Activated T-cell treated with anti-CD3 and anti-CD28 coated beads, Interleukin-2, amount 50 U/mL, for 72 hours (primary cell): ENCODE measurements around the gene SUZ12. TPM values are rescaled to one million over a fixed set of nuclear protein-coding genes. Genes with fewer than 3 reads are reported as not detected.
"Not testable (repeated sequence)": the region's sequence is repeated elsewhere in the genome, so short reads cannot be mapped to it uniquely, and the experiment has no call there.

ENCODE experiments used
- ATAC-seq, 2 donors: fragments of 150-1000 bp; cut with Tn5 transposase; replicated peaks in 1 of 2; 2 replicates each; pipeline ENCODE4 v1.10.0; 2021; ENCODE audit warnings: moderate library complexity in 2 of 2, mild to moderate bottlenecking in 1 of 2
- DNase-seq, 2 donors: peaks; one replicate each; pipeline ENCODE4 v3.0.0; 2021 to 2022; ENCODE audit warnings: mixed read lengths in 1 of 2
- H3K27ac Mint-ChIP-seq: one replicate; pipeline ENCODE4 v1.8.0; 2022; ENCODE audit warnings: mild to moderate bottlenecking, moderate library complexity, mixed read lengths
- H3K27me3 Mint-ChIP-seq: one replicate; pipeline ENCODE4 v1.8.0; 2022; ENCODE audit warnings: low read depth, mixed read lengths
- H3K36me3 Mint-ChIP-seq, 2 donors: one replicate each; pipeline ENCODE4 v1.8.0; 2022; ENCODE audit warnings: mixed read lengths in 2 of 2, mild to moderate bottlenecking in 1 of 2; ENCODE audit not compliant: insufficient read depth in 2 of 2
- H3K4me1 Mint-ChIP-seq: one replicate; pipeline ENCODE4 v1.8.0; 2022; ENCODE audit warnings: low read depth, mixed read lengths
- H3K4me3 Mint-ChIP-seq, 2 donors: one replicate each; pipeline ENCODE4 v1.8.0; 2022; ENCODE audit warnings: mild to moderate bottlenecking in 2 of 2, mixed read lengths in 2 of 2, moderate library complexity in 2 of 2
- H3K9me3 Mint-ChIP-seq, 2 donors: one replicate each; pipeline ENCODE4 v1.8.0; 2022; ENCODE audit warnings: mixed read lengths in 2 of 2
- total RNA-seq, 2 donors: library from RNA; stranded (reverse); gene quantifications; one replicate each; pipeline ENCODE4 v1.2.3, GENCODE V29; 2022

SUZ12 gene
- total RNA-seq, 2 donors from 2014 or later, result 58.7 to 66.3 TPM

GRCh38 chr17:31918701-31919128, 18.1 kb upstream of the SUZ12 start:
- Mint-ChIP-seq H3K36me3 (no peaks in the 10 kb centered on the region), H3K4me3 (no peak overlapping the region), H3K27ac (no peak overlapping the region), H3K9me3 (no peaks in the 10 kb centered on the region), H3K27me3 (peaks cover 12% of the 10 kb centered on the region), H3K4me1 (peaks cover 31% of the 10 kb centered on the region)
- no peak for DNase-seq
- no peak for ATAC-seq

- peak; percentile 94 to 97 for ATAC-seq
Observed at GRCh38 chr17:31919802-31920525, 16.8 kb upstream of the SUZ12 start.

GRCh38 chr17:31926100-31926729, 10.6 kb upstream of the SUZ12 start:
- H3K4me3 Mint-ChIP-seq, result no peak overlapping the region
- DNase-seq (peak; percentile 31 to 53), ATAC-seq (peak; percentile 90 to 92)
- no peaks in the 10 kb centered on the region for H3K27me3 Mint-ChIP-seq
- no peaks in the 10 kb centered on the region for H3K36me3 Mint-ChIP-seq
- H3K9me3 Mint-ChIP-seq, result no peaks in the 10 kb centered on the region
- H3K27ac Mint-ChIP-seq, result peak overlapping the region; percentile 6
- H3K4me1 Mint-ChIP-seq, result peaks cover 10% of the 10 kb centered on the region

More at GRCh38 chr17:31919802-31920525, 16.8 kb upstream of the SUZ12 start:
- DNase-seq, result peak; percentile 33 to 34
- no peaks in the 10 kb centered on the region for H3K36me3 Mint-ChIP-seq
- H3K4me1 Mint-ChIP-seq, result peaks cover 31% of the 10 kb centered on the region
- no peaks in the 10 kb centered on the region for H3K9me3 Mint-ChIP-seq
- H3K27ac Mint-ChIP-seq, result peak overlapping the region; percentile 88
- peak overlapping the region; percentile 48 to 73 for H3K4me3 Mint-ChIP-seq
- H3K27me3 Mint-ChIP-seq, result peaks cover 12% of the 10 kb centered on the region

DNA sequence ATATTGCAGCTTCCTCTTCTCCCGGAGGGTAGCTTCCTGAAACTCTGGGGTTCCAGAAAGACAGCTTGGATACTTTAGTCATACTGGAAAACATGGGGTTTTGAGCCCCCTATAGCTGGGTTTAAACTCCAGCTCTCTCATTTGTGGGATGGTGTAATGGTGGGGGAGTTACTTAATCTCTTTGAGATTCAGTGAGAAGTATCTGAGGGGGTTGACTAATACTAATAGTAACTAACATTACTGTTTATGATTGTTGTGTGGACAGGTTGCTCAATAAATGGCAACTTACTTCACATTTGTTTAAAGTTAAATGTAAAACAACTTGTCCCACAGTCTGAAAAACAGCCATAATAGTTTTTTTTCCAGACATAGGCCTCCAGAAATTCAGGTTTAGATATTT, 5.1 kb upstream of the SUZ12 start:
- ATAC-seq, result no peak
- Mint-ChIP-seq H3K4me1 (peaks cover 10% of the 10 kb centered on the region), H3K27me3 (no peaks in the 10 kb centered on the region)

GRCh38 chr17:31935512-31935911, 1.3 kb upstream of the SUZ12 start:
- DNase-seq (no peak), ATAC-seq (no peak)
- H3K27me3 Mint-ChIP-seq, result no peaks in the 10 kb centered on the region
- peak overlapping the region in 1 of 2 donors; percentile 87 for H3K4me3 Mint-ChIP-seq
- no peaks in the 10 kb centered on the region for H3K9me3 Mint-ChIP-seq
- H3K36me3 Mint-ChIP-seq, result peaks cover 0 to 5% of the 10 kb centered on the region in 2 donors
- peak overlapping the region; percentile 96 for H3K27ac Mint-ChIP-seq
- peaks cover 24% of the 10 kb centered on the region for H3K4me1 Mint-ChIP-seq

More for the DNA sequence above, 5.1 kb upstream of the SUZ12 start:
- no peak for DNase-seq
- Mint-ChIP-seq H3K4me3 (no peak overlapping the region), H3K27ac (no peak overlapping the region), H3K36me3 (no peaks in the 10 kb centered on the region), H3K9me3 (no peaks in the 10 kb centered on the region)

- not testable (repeated sequence) for ATAC-seq, H3K9me3 Mint-ChIP-seq, DNase-seq, H3K27me3 Mint-ChIP-seq
- peak overlapping the region; percentile 83 to 95 for H3K4me3 Mint-ChIP-seq
- peaks cover 41% of the 10 kb centered on the region for H3K4me1 Mint-ChIP-seq
- H3K27ac Mint-ChIP-seq, result peak overlapping the region; percentile 85
- H3K36me3 Mint-ChIP-seq, result peaks cover 0 to 16% of the 10 kb centered on the region in 2 donors
Observed at GRCh38 chr17:31937926-31938641, 1.3 kb downstream of the SUZ12 start.

GRCh38 chr17:31941916-31942315, 5.1 kb downstream of the SUZ12 start:
- ATAC-seq, H3K27ac Mint-ChIP-seq: not testable (repeated sequence)

DNA sequence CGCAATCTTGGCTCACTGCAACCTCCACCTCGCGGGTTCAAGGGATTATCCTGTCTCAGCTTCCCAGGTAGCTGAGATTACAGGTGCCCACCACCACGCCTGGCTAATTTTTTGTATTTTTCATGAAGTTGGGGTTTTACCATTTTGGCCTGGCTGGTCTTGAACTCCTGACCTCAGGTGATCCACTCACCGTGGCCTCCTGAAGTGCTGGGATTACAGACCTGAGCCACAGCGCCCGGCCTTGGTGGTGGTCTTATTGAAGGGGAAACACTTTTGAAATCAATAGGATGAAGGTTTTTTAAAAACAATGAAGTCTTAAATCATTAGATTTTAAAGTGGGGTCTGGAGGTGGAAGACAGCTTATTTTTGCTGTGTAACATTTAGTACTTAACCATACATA, 5.6 kb downstream of the SUZ12 start:
- H3K27ac Mint-ChIP-seq, result not testable (repeated sequence)
- peaks cover 2 to 33% of the 10 kb centered on the region in 2 donors for H3K36me3 Mint-ChIP-seq

More at GRCh38 chr17:31941916-31942315, 5.1 kb downstream of the SUZ12 start:
- not testable (repeated sequence) for DNase-seq, H3K27me3 Mint-ChIP-seq, H3K9me3 Mint-ChIP-seq, H3K4me3 Mint-ChIP-seq
- peaks cover 37% of the 10 kb centered on the region for H3K4me1 Mint-ChIP-seq
- H3K36me3 Mint-ChIP-seq, result peaks cover 2 to 33% of the 10 kb centered on the region in 2 donors

GRCh38 chr17:31951953-31952352, 15.1 kb downstream of the SUZ12 start:
- H3K27me3 Mint-ChIP-seq, ATAC-seq, H3K4me3 Mint-ChIP-seq, H3K4me1 Mint-ChIP-seq, H3K9me3 Mint-ChIP-seq, DNase-seq, H3K27ac Mint-ChIP-seq: not testable (repeated sequence)
- H3K36me3 Mint-ChIP-seq, result peaks cover 0 to 34% of the 10 kb centered on the region in 2 donors

More for the DNA sequence above, 5.6 kb downstream of the SUZ12 start:
- ATAC-seq, DNase-seq, H3K4me3 Mint-ChIP-seq, H3K27me3 Mint-ChIP-seq, H3K9me3 Mint-ChIP-seq: not testable (repeated sequence)
- H3K4me1 Mint-ChIP-seq, result peaks cover 37% of the 10 kb centered on the region

- peaks cover 3 to 21% of the 10 kb centered on the region in 2 donors for H3K36me3 Mint-ChIP-seq
- H3K4me3 Mint-ChIP-seq, DNase-seq, H3K9me3 Mint-ChIP-seq, H3K27me3 Mint-ChIP-seq, H3K4me1 Mint-ChIP-seq, ATAC-seq: not testable (repeated sequence)
- H3K27ac Mint-ChIP-seq, result peak overlapping the region; percentile 46
Observed at GRCh38 chr17:31964131-31964530, 27.3 kb downstream of the SUZ12 start.

DNA sequence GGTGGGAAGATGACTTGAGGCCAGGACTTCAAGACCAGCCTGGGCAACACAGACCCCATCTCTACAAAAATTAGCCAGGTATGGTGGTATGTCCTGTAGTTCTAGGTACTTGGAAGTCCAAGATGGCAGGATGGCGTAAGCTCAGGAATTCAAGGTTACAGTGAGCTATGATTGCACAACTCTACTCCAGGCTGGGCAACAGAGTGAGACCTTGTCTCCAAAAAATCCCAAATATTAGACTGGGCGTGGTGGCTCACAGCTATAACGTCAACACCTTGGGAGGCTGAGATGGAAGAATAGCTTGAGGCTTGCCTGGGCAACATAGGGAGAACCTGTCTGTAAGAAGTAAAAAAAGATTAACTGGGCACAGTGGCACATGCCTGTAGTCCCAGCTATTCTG, 30.8 kb downstream of the SUZ12 start:
- H3K27me3 Mint-ChIP-seq, result no peaks in the 10 kb centered on the region
- no peaks in the 10 kb centered on the region for H3K9me3 Mint-ChIP-seq
- peaks cover 3 to 12% of the 10 kb centered on the region in 2 donors for H3K36me3 Mint-ChIP-seq
- no peak for ATAC-seq
- peaks cover 6% of the 10 kb centered on the region for H3K4me1 Mint-ChIP-seq
- no peak overlapping the region for H3K4me3 Mint-ChIP-seq
- DNase-seq, result no peak
- H3K27ac Mint-ChIP-seq, result no peak overlapping the region

GRCh38 chr17:31970416-31970815, 33.6 kb downstream of the SUZ12 start:
- H3K9me3 Mint-ChIP-seq, ATAC-seq, H3K27me3 Mint-ChIP-seq, H3K4me1 Mint-ChIP-seq, DNase-seq, H3K27ac Mint-ChIP-seq, H3K4me3 Mint-ChIP-seq, H3K36me3 Mint-ChIP-seq: not testable (repeated sequence)
